Measurements from ENCODE around the gene IL36B. TPM values are rescaled to one million over a fixed set of nuclear protein-coding genes. Genes with fewer than 3 reads are reported as not detected.

IL36B gene
- polyA plus RNA-seq, 1 of the 3 experiments (the other 2 are of a cell fraction) = not detected

- H3F3A ChIP-seq (replicated peaks; ENCODE audit: insufficient read depth) = no peaks in the 10 kb centered on the region
- POLR2A ChIA-PET = no interaction called here
- no peak for TF ChIP-seq GABPA (IDR thresholded peaks at IDR 0.05; ENCODE audit: low read depth)
- TF ChIP-seq MEF2A (IDR thresholded peaks at IDR 0.05; ENCODE audit: borderline replicate concordance, low read depth) = no peak
- no peak for TF ChIP-seq MXI1 (IDR thresholded peaks at IDR 0.05; ENCODE audit: low read depth, low read length)
- TF ChIP-seq EZH2phosphoT487 (IDR thresholded peaks at IDR 0.05; ENCODE audit: borderline replicate concordance, low read depth) = no peak
- no peak for TF ChIP-seq TEAD4 (IDR thresholded peaks at IDR 0.05; ENCODE audit: borderline replicate concordance, insufficient read depth)
- TF ChIP-seq CHD2 (IDR thresholded peaks at IDR 0.05; ENCODE audit: low read length, partially characterized antibody) = no peak
- TF ChIP-seq FOXJ3 (CRISPR knock-in tag; IDR thresholded peaks at IDR 0.05) = no peak
- TF ChIP-seq RAD21 (IDR thresholded peaks at IDR 0.05; ENCODE audit: low read length) = no peak
- TF ChIP-seq TAF1 (IDR thresholded peaks at IDR 0.05; ENCODE audit: borderline replicate concordance, low read depth, low read length) = no peak
- no peak for TF ChIP-seq JUND (IDR thresholded peaks at IDR 0.05)
- 14% methylated on average over 8 of the region's 8 CpGs for WGBS (ENCODE audit: low lambda C conversion rate)
- no peaks in the 10 kb centered on the region for H4K20me1 ChIP-seq (ENCODE audit: insufficient read depth)
- no peak overlapping the region for H3K9ac ChIP-seq
- CTCF ChIA-PET = no interaction called here
- H3K79me2 ChIP-seq (ENCODE audit: insufficient read depth) = no peaks in the 10 kb centered on the region
- no peaks in the 10 kb centered on the region for H3K36me3 ChIP-seq (replicated peaks in 1 of 2; ENCODE audit: control insufficient read depth in 1 of 2, insufficient read depth in 2 of 2, low read length in 1 of 2)
- no peak overlapping the region for H2AFZ ChIP-seq (ENCODE audit: low read depth)
- no peak overlapping the region for H3K27ac ChIP-seq (ENCODE audit: low read depth in 2 of 2, low read length in 1 of 2)
- no peaks in the 10 kb centered on the region for H3K9me3 ChIP-seq
- no peaks in the 10 kb centered on the region for H3K9me2 ChIP-seq
- no peak for DNase-seq
- no peaks in the 10 kb centered on the region; the same call in 1 of the 2 replicates for H3K27me3 ChIP-seq (ENCODE audit: insufficient read depth)
- no peak overlapping the region for H3K4me2 ChIP-seq
- H3K4me3 ChIP-seq (ENCODE audit: low read depth in 2 of 2, low read length in 1 of 2) = no peak overlapping the region
- H3K4me1 ChIP-seq (ENCODE audit: control insufficient read depth in 1 of 2, insufficient read depth in 2 of 2, low read depth in 1 of 2, low read length in 1 of 2) = no peaks in the 10 kb centered on the region
Observed at GRCh38 chr2:113083296-113083695, 30.6 kb upstream of the IL36B start.

GRCh38 chr2:113081488-113082210 is 29.0 kb upstream of the IL36B start:
- Histone ChIP-seq H3K4me3 (ENCODE audit: low read depth in 2 of 2, low read length in 1 of 2) (no peak overlapping the region), H3K9me3 (no peaks in the 10 kb centered on the region), H4K20me1 (ENCODE audit: insufficient read depth) (no peaks in the 10 kb centered on the region), H3K36me3 (replicated peaks in 1 of 2; ENCODE audit: control insufficient read depth in 1 of 2, insufficient read depth in 2 of 2, low read length in 1 of 2) (no peaks in the 10 kb centered on the region), H2AFZ (ENCODE audit: low read depth) (no peak overlapping the region), H3K9me2 (no peaks in the 10 kb centered on the region), H3K79me2 (ENCODE audit: insufficient read depth) (no peaks in the 10 kb centered on the region), H3K27me3 (ENCODE audit: insufficient read depth) (no peaks in the 10 kb centered on the region), H3F3A (replicated peaks; ENCODE audit: insufficient read depth) (no peaks in the 10 kb centered on the region), H3K27ac (ENCODE audit: low read depth in 2 of 2, low read length in 1 of 2) (no peak overlapping the region), H3K4me1 (ENCODE audit: control insufficient read depth in 1 of 2, insufficient read depth in 2 of 2, low read depth in 1 of 2, low read length in 1 of 2) (no peaks in the 10 kb centered on the region), H3K4me2 (no peak overlapping the region), H3K9ac (no peak overlapping the region)
- TF ChIP-seq FOSL2 (IDR thresholded peaks at IDR 0.05; ENCODE audit: borderline replicate concordance, low read depth) (no peak), SMC3 (IDR thresholded peaks at IDR 0.05; ENCODE audit: low read depth, low read length) (no peak), TAF1 (IDR thresholded peaks at IDR 0.05; ENCODE audit: borderline replicate concordance, low read depth, low read length) (no peak), GABPA (IDR thresholded peaks at IDR 0.05; ENCODE audit: low read depth) (no peak), SIN3A (IDR thresholded peaks at IDR 0.05; ENCODE audit: borderline replicate concordance, low read depth, low read length) (no peak), POLR2AphosphoS5 (IDR thresholded peaks at IDR 0.05; ENCODE audit: low read depth, low read length) (no peak), USF2 (IDR thresholded peaks at IDR 0.05; ENCODE audit: borderline replicate concordance, low read depth, low read length) (no peak), USF1 (IDR thresholded peaks at IDR 0.05; ENCODE audit: borderline replicate concordance, low read depth) (no peak)
- ChIA-PET POLR2A (no interaction called here), CTCF (no interaction called here)
- WGBS (ENCODE audit: low lambda C conversion rate) = 6% methylated on average over 2 of the region's 2 CpGs
- DNase-seq = no peak
